ENCODE measurements around the gene HDAC8.

Gene HDAC8

GRCh38 chrX:72294497-72294896, 278.1 kb downstream of the HDAC8 start:
- no peak for DNase-seq (ENCODE audit: low read depth in 3 of 3)

GRCh38 chrX:72282302-72282701, 290.3 kb downstream of the HDAC8 start:
- DNase-seq (ENCODE audit: low read depth in 3 of 3), result no peak

GRCh38 chrX:72280321-72280845, 292.3 kb downstream of the HDAC8 start:
- DNase-seq (ENCODE audit: low read depth in 3 of 3), result no peak

All from stimulated activated CD4-positive, alpha-beta T cell treated with anti-CD3 and anti-CD28 coated beads, TNF-alpha, amount 100 ng/mL, for 4 hours (primary cell).